H1 (cell line): Measurements from ENCODE around the gene KCP. TPM values are rescaled to one million over a fixed set of nuclear protein-coding genes. Genes with fewer than 3 reads are reported as not detected.

Experiments
- CTCF ChIA-PET: fragments of 300-600 bp; sonication (Branson Sonifier 250); formaldehyde crosslinking; loops from one replicate; lab custom pipeline; 2021; ENCODE audit not compliant: partially characterized antibody; lab: Charles Lee
- POLR2A ChIA-PET: fragments of 300-600 bp; sonication (Branson Sonifier 250); formaldehyde crosslinking; loops from one replicate; lab custom pipeline; 2021; ENCODE audit warnings: inconsistent platforms; ENCODE audit not compliant: partially characterized antibody; lab: Charles Lee
- DNase-seq, 2 experiments: peaks; one replicate each; pipeline versions ENCODE4 v3.0.0 to v3.0.0-alpha.2; 2010 to 2022; ENCODE audit warnings: low spot score in 2 of 2, low read depth in 1 of 2, mixed read lengths in 1 of 2
- FAIRE-seq: peaks from 2 replicates; lab custom pipeline; 2011; peaks lifted over from hg19 to GRCh38; lab: Jason Lieb, UNC
- H2AFZ ChIP-seq: 2 replicates; pipeline ENCODE4 v1.8.1; 2012; ENCODE audit warnings: low read length, inconsistent platforms
- H2AK5ac ChIP-seq: 2 replicates; pipeline ENCODE4 v1.6.1; 2013; ENCODE audit warnings: low read depth, low read length
- H2BK120ac ChIP-seq: replicated peaks from 2 replicates; pipeline ENCODE3; 2013; ENCODE audit warnings: low read depth, low read length, inconsistent platforms
- H2BK12ac ChIP-seq: 2 replicates; pipeline ENCODE4 v1.6.1; 2013; ENCODE audit warnings: low read depth, low read length
- H2BK15ac ChIP-seq: 2 replicates; pipeline ENCODE4 v1.6.1; 2013; ENCODE audit warnings: low read length
- H2BK20ac ChIP-seq: 2 replicates; pipeline ENCODE4 v1.6.1; 2013; ENCODE audit warnings: low read length
- H2BK5ac ChIP-seq: 2 replicates; pipeline ENCODE4 v1.6.1; 2013; ENCODE audit warnings: low read depth, low read length
- H3K14ac ChIP-seq: 2 replicates; pipeline ENCODE4 v1.6.1; 2013; ENCODE audit warnings: inconsistent platforms; ENCODE audit not compliant: insufficient read length
- H3K18ac ChIP-seq: 2 replicates; pipeline ENCODE4 v1.6.1; 2013; ENCODE audit warnings: low read length; ENCODE audit errors: extremely low read depth
- H3K23ac ChIP-seq: 2 replicates; pipeline ENCODE4 v1.6.1; 2013; ENCODE audit warnings: inconsistent platforms; ENCODE audit not compliant: insufficient read length
- H3K23me2 ChIP-seq: 2 replicates; pipeline ENCODE4 v1.6.1; 2013; ENCODE audit warnings: low read depth, low read length
- H3K27ac ChIP-seq: 2 replicates; pipeline ENCODE4 v1.6.1; 2011; ENCODE audit warnings: low read depth, low read length, inconsistent platforms
- H3K27me3 ChIP-seq, 4 experiments: replicated peaks in 1 of 4; 1 replicate in 1 of 4; 2 replicates in 3 of 4; pipeline versions ENCODE4 v1.6.1 to v1.8.1; 2011 to 2013; ENCODE audit warnings: low read length in 3 of 4, mild to moderate bottlenecking in 3 of 4, inconsistent platforms in 2 of 4, mixed read lengths in 2 of 4, moderate library complexity in 1 of 4; ENCODE audit not compliant: control insufficient read depth in 3 of 4, insufficient read depth in 3 of 4; ENCODE audit errors: extremely low read depth in 1 of 4
- H3K36me3 ChIP-seq, 4 experiments: 2 replicates each; pipeline versions ENCODE4 v1.6.1 to v1.8.1; 2011 to 2013; ENCODE audit warnings: mild to moderate bottlenecking in 4 of 4, low read length in 3 of 4, moderate library complexity in 2 of 4, control low read depth in 1 of 4, inconsistent platforms in 1 of 4; ENCODE audit not compliant: insufficient read depth in 4 of 4, control insufficient read depth in 2 of 4
- H3K4ac ChIP-seq: replicated peaks from 2 replicates; pipeline ENCODE3; 2013; ENCODE audit warnings: low read length, low read depth, mixed read lengths, inconsistent platforms; ENCODE audit not compliant: insufficient read length
- H3K4me1 ChIP-seq, 4 experiments: replicated peaks in 1 of 4; 1 replicate in 1 of 4; 2 replicates in 3 of 4; pipeline versions ENCODE4 v1.6.1 to v1.8.1; 2011 to 2013; ENCODE audit warnings: low read length in 3 of 4, inconsistent platforms in 2 of 4, mixed read lengths in 1 of 4; ENCODE audit not compliant: insufficient read depth in 4 of 4, control insufficient read depth in 3 of 4
- H3K4me2 ChIP-seq, 2 experiments: 2 replicates each; pipeline versions ENCODE4 v1.6.1 to v1.8.1; 2011 to 2013; ENCODE audit warnings: low read depth in 2 of 2, low read length in 2 of 2, control low read depth in 1 of 2, inconsistent platforms in 1 of 2, mild to moderate bottlenecking in 1 of 2; ENCODE audit not compliant: insufficient read depth in 1 of 2
- H3K4me3 ChIP-seq, 4 experiments: fragments of 200-600, 300-600 bp in 1 of 4; sonication (generic), shearing (Covaris generic), sonication (Bioruptor Twin) in 1 of 4; 2 replicates each; pipeline versions ENCODE4 v1.5.1 to v1.8.1; 2011 to 2016; ENCODE audit warnings: low read length in 4 of 4, low read depth in 3 of 4, control low read depth in 2 of 4, inconsistent platforms in 2 of 4, mild to moderate bottlenecking in 2 of 4, mixed read lengths in 1 of 4, moderate library complexity in 1 of 4; ENCODE audit not compliant: insufficient read depth in 2 of 4; ENCODE audit errors: extremely low read depth in 1 of 4
- H3K56ac ChIP-seq: replicated peaks from 2 replicates; pipeline ENCODE3; 2013; ENCODE audit warnings: low read depth, mild to moderate bottlenecking, mixed read lengths, low read length, inconsistent platforms; ENCODE audit not compliant: insufficient read length
- H3K79me1 ChIP-seq: 2 replicates; pipeline ENCODE4 v1.6.1; 2013; ENCODE audit warnings: low read depth, low read length, control low read depth
- H3K79me2 ChIP-seq, 2 experiments: 2 replicates each; pipeline versions ENCODE4 v1.6.1 to v1.8.1; 2012 to 2013; ENCODE audit warnings: low read length in 2 of 2, mild to moderate bottlenecking in 2 of 2, inconsistent platforms in 1 of 2; ENCODE audit not compliant: insufficient read depth in 2 of 2, control insufficient read depth in 1 of 2
- H3K9ac ChIP-seq, 4 experiments: replicated peaks in 1 of 4; 1 replicate in 1 of 4; 2 replicates in 3 of 4; pipeline versions ENCODE4 v1.6.1 to v1.8.1; 2011 to 2013; ENCODE audit warnings: low read depth in 3 of 4, low read length in 3 of 4, control low read depth in 2 of 4, mild to moderate bottlenecking in 2 of 4, moderate library complexity in 2 of 4, inconsistent platforms in 1 of 4; ENCODE audit errors: extremely low read depth in 1 of 4
- H3K9me3 ChIP-seq, 2 experiments: 2 replicates each; pipeline versions ENCODE4 v1.6.1 to v1.8.1; 2012 to 2013; ENCODE audit warnings: mild to moderate bottlenecking in 2 of 2, moderate library complexity in 2 of 2, control low read depth in 1 of 2, inconsistent platforms in 1 of 2, low read depth in 1 of 2, low read length in 1 of 2, mixed read lengths in 1 of 2; ENCODE audit not compliant: insufficient read depth in 2 of 2
- H4K20me1 ChIP-seq, 2 experiments: replicated peaks in 1 of 2; 2 replicates each; pipeline versions ENCODE3 to v1.8.1; 2011 to 2013; ENCODE audit warnings: inconsistent platforms in 2 of 2, low read length in 2 of 2, mild to moderate bottlenecking in 1 of 2; ENCODE audit not compliant: insufficient read depth in 2 of 2, control insufficient read depth in 1 of 2
- H4K5ac ChIP-seq: 2 replicates; pipeline ENCODE4 v1.6.1; 2013; ENCODE audit warnings: low read length, low read depth, mixed read lengths, inconsistent platforms; ENCODE audit not compliant: insufficient read length
- H4K8ac ChIP-seq: 2 replicates; pipeline ENCODE4 v1.8.0; 2013; ENCODE audit warnings: mild to moderate bottlenecking, moderate library complexity, low read length, inconsistent platforms; ENCODE audit not compliant: insufficient read depth; ENCODE audit errors: extremely low read depth
- H4K91ac ChIP-seq: replicated peaks from 2 replicates; pipeline ENCODE3; 2013; ENCODE audit warnings: low read length, mixed read lengths, inconsistent platforms; ENCODE audit not compliant: insufficient read length
- BRCA1 ChIP-seq: IDR thresholded peaks from 2 replicates; pipeline ENCODE4 v1.6.1; 2012; ENCODE audit warnings: low read depth, low read length, improper control_type of control experiment
- CBX5 ChIP-seq: fragments of 300-800, 300-1000 bp; sonication (generic); IDR thresholded peaks from 2 replicates; pipeline ENCODE4 v1.7.1; 2016; ENCODE audit warnings: antibody characterized with exemption, low read length, low read depth
- CTCF ChIP-seq, 3 experiments: IDR thresholded peaks; 1 replicate in 2 of 3; 2 replicates in 1 of 3; pipeline versions ENCODE4 v1.5.1 to v1.6.1; 2011; ENCODE audit warnings: low read length in 3 of 3, mild to moderate bottlenecking in 3 of 3, inconsistent platforms in 2 of 3, low read depth in 1 of 3, moderate library complexity in 1 of 3; ENCODE audit not compliant: insufficient read depth in 1 of 3; ENCODE audit errors: control extremely low read depth in 1 of 3
- KDM4A ChIP-seq: IDR thresholded peaks from one replicate; pipeline ENCODE4 v1.7.1; 2012; ENCODE audit warnings: low read depth, mild to moderate bottlenecking, moderate library complexity, low read length, inconsistent platforms; ENCODE audit not compliant: severe bottlenecking
- MAX ChIP-seq: IDR thresholded peaks from 2 replicates; pipeline ENCODE4 v1.6.1; 2012; ENCODE audit warnings: inconsistent platforms
- POLR2A ChIP-seq, 2 experiments: IDR thresholded peaks; 1 replicate in 1 of 2; 2 replicates in 1 of 2; pipeline ENCODE4 v1.6.1; 2011; ENCODE audit warnings: low read depth in 2 of 2, low read length in 2 of 2, mild to moderate bottlenecking in 2 of 2; ENCODE audit errors: control extremely low read depth in 1 of 2
- YY1 ChIP-seq: IDR thresholded peaks from 2 replicates; pipeline ENCODE4 v1.6.1; 2011; ENCODE audit warnings: low read depth, mild to moderate bottlenecking, low read length
- WGBS, 2 experiments: shearing (Covaris generic) in 1 of 2; methylation state at CpG; one replicate each; pipeline versions ENCODE4 v1.1.6 to v1.1.7; 2013 to 2015; ENCODE audit warnings: low lambda C conversion rate in 2 of 2, mixed read lengths in 2 of 2, inconsistent platforms in 1 of 2, low coverage in 1 of 2, missing lambda C conversion rate in 1 of 2; ENCODE audit not compliant: insufficient replicate concordance in 2 of 2, insufficient coverage in 1 of 2, insufficient read length in 1 of 2; ENCODE audit errors: extremely low coverage in 1 of 2, missing lambda C conversion rate in 1 of 2; 5-methylcytosine and 5-hydroxymethylcytosine counted together
- polyA plus RNA-seq, 7 experiments: library from polyadenylated mRNA; depleted of rRNA in 3 of 7; stranded (reverse) in 5 of 7; unstranded in 2 of 7; fragments of >200 nt in 5 of 7; fragments of 200-250 nt in 2 of 7; gene quantifications; 1 replicate in 5 of 7; 2 replicates in 1 of 7; 4 replicates in 1 of 7; pipeline versions ENCODE4 v1.2.1 to v1.2.3, GENCODE V29; 2011 to 2013; ENCODE audit warnings: missing spikeins in 2 of 7, mixed read lengths in 2 of 7
- total RNA-seq: library from RNA; stranded (reverse); fragmentation: NEBNext Ultra II Directional; extraction: Animal tissue kit (Norgen Biotek cat#: 25700); gene quantifications from 2 replicates; pipeline ENCODE4 v1.2.1, GENCODE V29; 2021

Gene KCP
- total and polyA plus RNA-seq, 2 of the 8 experiments (the other 6 are each of a cell fraction or from before 2014, with no cell fraction given) = 1.3 to 2.0 TPM

GRCh38 chr7:128858380-128859231 is 51.9 kb downstream of the KCP start:
- Histone ChIP-seq H2BK20ac (no peak overlapping the region), H3K4me1 (peaks cover 0 to 11% (median 4%) of the 10 kb centered on the region in 4 experiments; a peak in 5 of 7 replicates), H4K91ac (no peak overlapping the region), H3K4ac (no peak overlapping the region), H3K79me1 (no peaks in the 10 kb centered on the region), H3K4me2 (no peak overlapping the region), H3K56ac (no peak overlapping the region), H4K8ac (no peak overlapping the region; the same call in 1 of the 2 replicates), H2BK120ac (no peak overlapping the region), H4K20me1 (peaks cover 0 to under 1% of the 10 kb centered on the region in 2 experiments), H3K27ac (no peak overlapping the region), H2BK12ac (no peak overlapping the region), H3K23ac (no peak overlapping the region), H3K36me3 (no peaks in the 10 kb centered on the region), H3K18ac (no peak overlapping the region), H3K4me3 (no peak overlapping the region), H2AK5ac (no peak overlapping the region), H3K14ac (no peak overlapping the region), H2BK15ac (no peak overlapping the region), H3K27me3 (no peaks in the 10 kb centered on the region), H3K79me2 (no peaks in the 10 kb centered on the region), H4K5ac (no peak overlapping the region), H3K9ac (no peak overlapping the region), H2BK5ac (no peak overlapping the region), H3K23me2 (peaks cover 7% of the 10 kb centered on the region), H3K9me3 (no peaks in the 10 kb centered on the region), H2AFZ (no peak overlapping the region)
- ChIA-PET POLR2A (interaction anchor here (1.4 to 1.6 kb wide), 2 partner anchors 9 to 27 kb away, joined by 3 to 5 read pairs; no protein-coding TSS in a partner anchor), CTCF (interaction anchor here (2.0 to 10.2 kb wide), 3 partner anchors 10 to 24 kb away, joined by 12 to 189 read pairs (median 148); no protein-coding TSS in a partner anchor)
- DNase-seq = no peak
- WGBS, 2 experiments = 92% methylated on average over 16 of the region's 18 CpGs; no CpG with 5 or more reads in 1 of the 2 experiments
- TF ChIP-seq POLR2A (IDR thresholded peaks at IDR 0.05; ENCODE audit: control extremely low read depth in 1 of 2, low read depth in 2 of 2, low read length in 2 of 2) (no peak), MAX (no peak), KDM4A (no peak), CTCF (IDR thresholded peaks at IDR 0.05; ENCODE audit: control extremely low read depth in 1 of 3, insufficient read depth in 1 of 3, low read depth in 1 of 3, low read length in 3 of 3) (no peak), CBX5 (no peak), BRCA1 (no peak), YY1 (no peak)
- no peak for FAIRE-seq
